RWPE2 (cell line): ENCODE measurements around the gene TRPC3.

ENCODE experiments used
- ATAC-seq: fragments of 200-7000 bp; cut with Tn5 transposase; 3 replicates; pipeline ENCODE4 v1.9.1; 2021; ENCODE audit warnings: low read depth
- DNase-seq: peaks from one replicate; pipeline ENCODE4 v3.0.0-alpha.2; 2020; ENCODE audit warnings: low spot score
- H3K27ac ChIP-seq: fragments of 450-650 bp; 2 replicates; pipeline ENCODE4 v1.5.1; 2017; ENCODE audit warnings: mild to moderate bottlenecking; ENCODE audit not compliant: poor library complexity, severe bottlenecking
- H3K27me3 ChIP-seq: fragments of 250-450 bp; sonication (Bioruptor Pico); 2 replicates; pipeline ENCODE4 v1.5.1; 2021; ENCODE audit warnings: mild to moderate bottlenecking, moderate library complexity; ENCODE audit not compliant: insufficient read depth, poor library complexity, severe bottlenecking
- H3K36me3 ChIP-seq: fragments of 250-450 bp; sonication (Bioruptor Pico); 2 replicates; pipeline ENCODE4 v1.5.1; 2020; ENCODE audit warnings: low read depth, mild to moderate bottlenecking, moderate library complexity
- H3K4me1 ChIP-seq: fragments of 250-450 bp; sonication (Bioruptor Pico); 2 replicates; pipeline ENCODE4 v1.5.1; 2021; ENCODE audit warnings: mild to moderate bottlenecking, moderate library complexity; ENCODE audit not compliant: insufficient read depth, poor library complexity, severe bottlenecking
- H3K4me3 ChIP-seq: fragments of 250-450 bp; sonication (Bioruptor Pico); 2 replicates; pipeline ENCODE4 v1.5.1; 2021; ENCODE audit warnings: mild to moderate bottlenecking, moderate library complexity; ENCODE audit not compliant: severe bottlenecking
- H3K9me3 ChIP-seq: fragments of 250-450 bp; sonication (Bioruptor Pico); 2 replicates; pipeline ENCODE4 v1.5.1; 2021; ENCODE audit warnings: mild to moderate bottlenecking, moderate library complexity; ENCODE audit not compliant: severe bottlenecking
- TF ChIP-seq, protein P1 (sequence below): fragments of 450-650 bp; IDR thresholded peaks from one replicate; pipeline ENCODE4 v1.5.1; 2017; ENCODE audit warnings: mild to moderate bottlenecking, moderate library complexity; ENCODE audit not compliant: poor library complexity, severe bottlenecking

TRPC3 gene

GRCh38 chr4:121990489-121990888 lies 38.6 kb upstream of the TRPC3 start:
- Histone ChIP-seq H3K4me3 (no peak overlapping the region), H3K27me3 (no peaks in the 10 kb centered on the region)

GRCh38 chr4:121989715-121990114 lies 37.9 kb upstream of the TRPC3 start:
- no peak for DNase-seq
- Histone ChIP-seq H3K9me3 (no peaks in the 10 kb centered on the region), H3K27ac (no peak overlapping the region), H3K4me3 (no peak overlapping the region), H3K36me3 (no peaks in the 10 kb centered on the region), H3K4me1 (no peaks in the 10 kb centered on the region), H3K27me3 (no peaks in the 10 kb centered on the region)
- TF ChIP-seq, protein P1, sequence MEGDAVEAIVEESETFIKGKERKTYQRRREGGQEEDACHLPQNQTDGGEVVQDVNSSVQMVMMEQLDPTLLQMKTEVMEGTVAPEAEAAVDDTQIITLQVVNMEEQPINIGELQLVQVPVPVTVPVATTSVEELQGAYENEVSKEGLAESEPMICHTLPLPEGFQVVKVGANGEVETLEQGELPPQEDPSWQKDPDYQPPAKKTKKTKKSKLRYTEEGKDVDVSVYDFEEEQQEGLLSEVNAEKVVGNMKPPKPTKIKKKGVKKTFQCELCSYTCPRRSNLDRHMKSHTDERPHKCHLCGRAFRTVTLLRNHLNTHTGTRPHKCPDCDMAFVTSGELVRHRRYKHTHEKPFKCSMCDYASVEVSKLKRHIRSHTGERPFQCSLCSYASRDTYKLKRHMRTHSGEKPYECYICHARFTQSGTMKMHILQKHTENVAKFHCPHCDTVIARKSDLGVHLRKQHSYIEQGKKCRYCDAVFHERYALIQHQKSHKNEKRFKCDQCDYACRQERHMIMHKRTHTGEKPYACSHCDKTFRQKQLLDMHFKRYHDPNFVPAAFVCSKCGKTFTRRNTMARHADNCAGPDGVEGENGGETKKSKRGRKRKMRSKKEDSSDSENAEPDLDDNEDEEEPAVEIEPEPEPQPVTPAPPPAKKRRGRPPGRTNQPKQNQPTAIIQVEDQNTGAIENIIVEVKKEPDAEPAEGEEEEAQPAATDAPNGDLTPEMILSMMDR = no peak
- peak; percentile 51; the same call in 1 of the 3 replicates for ATAC-seq

More at GRCh38 chr4:121990489-121990888, 38.6 kb upstream of the TRPC3 start:
- TF ChIP-seq, protein P1 = no peak
- no peak overlapping the region for H3K27ac ChIP-seq
- no peak for DNase-seq
- H3K36me3 ChIP-seq = no peaks in the 10 kb centered on the region
- H3K4me1 ChIP-seq = no peaks in the 10 kb centered on the region
- H3K9me3 ChIP-seq = no peaks in the 10 kb centered on the region
- no peak for ATAC-seq

GRCh38 chr4:121988950-121989349 lies 37.1 kb upstream of the TRPC3 start:
- no peak overlapping the region for H3K27ac ChIP-seq
- no peaks in the 10 kb centered on the region for H3K27me3 ChIP-seq
- no peaks in the 10 kb centered on the region for H3K36me3 ChIP-seq
- ATAC-seq (no peak), DNase-seq (no peak)
- TF ChIP-seq, protein P1 = no peak
- H3K4me1 ChIP-seq = no peaks in the 10 kb centered on the region
- H3K9me3 ChIP-seq = no peaks in the 10 kb centered on the region
- H3K4me3 ChIP-seq = no peak overlapping the region

GRCh38 chr4:121980643-121981042 lies 28.8 kb upstream of the TRPC3 start:
- H3K36me3 ChIP-seq = no peaks in the 10 kb centered on the region
- no peak for ATAC-seq
- H3K27me3 ChIP-seq = no peaks in the 10 kb centered on the region
- DNase-seq = no peak
- no peak overlapping the region for H3K27ac ChIP-seq
- TF ChIP-seq, protein P1 = no peak
- H3K4me1 ChIP-seq = no peaks in the 10 kb centered on the region
- H3K4me3 ChIP-seq = no peak overlapping the region
- H3K9me3 ChIP-seq = no peaks in the 10 kb centered on the region

DNA sequence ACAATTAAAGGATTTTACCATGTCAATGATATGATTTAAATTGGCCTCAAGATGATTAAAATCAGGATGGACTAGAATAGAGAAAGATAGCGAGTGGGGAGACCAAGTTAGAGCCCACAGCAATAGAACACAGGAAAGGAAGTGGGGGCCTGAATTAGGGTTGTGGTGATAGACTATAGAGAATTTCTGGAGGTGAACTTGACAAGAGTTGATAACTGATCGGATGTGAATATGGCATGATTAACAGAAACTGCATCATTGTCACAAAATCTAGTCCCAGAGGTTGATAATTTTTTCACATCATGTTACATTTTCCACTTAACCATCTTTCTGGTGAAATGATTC lies 26.3 kb upstream of the TRPC3 start:
- Histone ChIP-seq H3K4me1 (no peaks in the 10 kb centered on the region), H3K27me3 (no peaks in the 10 kb centered on the region), H3K27ac (no peak overlapping the region), H3K4me3 (no peak overlapping the region), H3K9me3 (no peaks in the 10 kb centered on the region), H3K36me3 (no peaks in the 10 kb centered on the region)
- TF ChIP-seq, protein P1 = no peak
- DNase-seq = no peak
- no peak for ATAC-seq
